ENCODE data around the gene PPM1B. TPM values are rescaled to one million over a fixed set of nuclear protein-coding genes. Genes with fewer than 3 reads are reported as not detected.

Gene PPM1B
- total and polyA plus RNA-seq, 9 of the 15 experiments (the other 6 are each of a cell fraction or from before 2014, with no cell fraction given) = 8.9 to 44.0 (median 28.6) TPM

- TF ChIP-seq, protein P1, sequence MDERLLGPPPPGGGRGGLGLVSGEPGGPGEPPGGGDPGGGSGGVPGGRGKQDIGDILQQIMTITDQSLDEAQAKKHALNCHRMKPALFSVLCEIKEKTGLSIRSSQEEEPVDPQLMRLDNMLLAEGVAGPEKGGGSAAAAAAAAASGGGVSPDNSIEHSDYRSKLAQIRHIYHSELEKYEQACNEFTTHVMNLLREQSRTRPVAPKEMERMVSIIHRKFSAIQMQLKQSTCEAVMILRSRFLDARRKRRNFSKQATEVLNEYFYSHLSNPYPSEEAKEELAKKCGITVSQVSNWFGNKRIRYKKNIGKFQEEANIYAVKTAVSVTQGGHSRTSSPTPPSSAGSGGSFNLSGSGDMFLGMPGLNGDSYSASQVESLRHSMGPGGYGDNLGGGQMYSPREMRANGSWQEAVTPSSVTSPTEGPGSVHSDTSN (CRISPR knock-in tag; IDR thresholded peaks at IDR 0.05; ENCODE audit: low read depth) = no peak
- TF ChIP-seq, protein P1 (tag; conservative IDR thresholded peaks at IDR 0.05; ENCODE audit: low read depth) = no peak
- no peak for TF ChIP-seq PCBP1 (IDR thresholded peaks at IDR 0.05; ENCODE audit: low read depth, low read length, poor library complexity, severe bottlenecking)
- no peak for TF ChIP-seq BCOR (IDR thresholded peaks at IDR 0.05)
- no peak for TF ChIP-seq COPS2 (conservative IDR thresholded peaks at IDR 0.05)
- TF ChIP-seq, protein P2, sequence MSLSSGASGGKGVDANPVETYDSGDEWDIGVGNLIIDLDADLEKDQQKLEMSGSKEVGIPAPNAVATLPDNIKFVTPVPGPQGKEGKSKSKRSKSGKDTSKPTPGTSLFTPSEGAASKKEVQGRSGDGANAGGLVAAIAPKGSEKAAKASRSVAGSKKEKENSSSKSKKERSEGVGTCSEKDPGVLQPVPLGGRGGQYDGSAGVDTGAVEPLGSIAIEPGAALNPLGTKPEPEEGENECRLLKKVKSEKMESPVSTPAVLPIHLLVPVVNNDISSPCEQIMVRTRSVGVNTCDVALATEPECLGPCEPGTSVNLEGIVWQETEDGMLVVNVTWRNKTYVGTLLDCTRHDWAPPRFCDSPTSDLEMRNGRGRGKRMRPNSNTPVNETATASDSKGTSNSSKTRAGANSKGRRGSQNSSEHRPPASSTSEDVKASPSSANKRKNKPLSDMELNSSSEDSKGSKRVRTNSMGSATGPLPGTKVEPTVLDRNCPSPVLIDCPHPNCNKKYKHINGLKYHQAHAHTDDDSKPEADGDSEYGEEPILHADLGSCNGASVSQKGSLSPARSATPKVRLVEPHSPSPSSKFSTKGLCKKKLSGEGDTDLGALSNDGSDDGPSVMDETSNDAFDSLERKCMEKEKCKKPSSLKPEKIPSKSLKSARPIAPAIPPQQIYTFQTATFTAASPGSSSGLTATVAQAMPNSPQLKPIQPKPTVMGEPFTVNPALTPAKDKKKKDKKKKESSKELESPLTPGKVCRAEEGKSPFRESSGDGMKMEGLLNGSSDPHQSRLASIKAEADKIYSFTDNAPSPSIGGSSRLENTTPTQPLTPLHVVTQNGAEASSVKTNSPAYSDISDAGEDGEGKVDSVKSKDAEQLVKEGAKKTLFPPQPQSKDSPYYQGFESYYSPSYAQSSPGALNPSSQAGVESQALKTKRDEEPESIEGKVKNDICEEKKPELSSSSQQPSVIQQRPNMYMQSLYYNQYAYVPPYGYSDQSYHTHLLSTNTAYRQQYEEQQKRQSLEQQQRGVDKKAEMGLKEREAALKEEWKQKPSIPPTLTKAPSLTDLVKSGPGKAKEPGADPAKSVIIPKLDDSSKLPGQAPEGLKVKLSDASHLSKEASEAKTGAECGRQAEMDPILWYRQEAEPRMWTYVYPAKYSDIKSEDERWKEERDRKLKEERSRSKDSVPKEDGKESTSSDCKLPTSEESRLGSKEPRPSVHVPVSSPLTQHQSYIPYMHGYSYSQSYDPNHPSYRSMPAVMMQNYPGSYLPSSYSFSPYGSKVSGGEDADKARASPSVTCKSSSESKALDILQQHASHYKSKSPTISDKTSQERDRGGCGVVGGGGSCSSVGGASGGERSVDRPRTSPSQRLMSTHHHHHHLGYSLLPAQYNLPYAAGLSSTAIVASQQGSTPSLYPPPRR (CRISPR knock-in tag; IDR thresholded peaks at IDR 0.05; ENCODE audit: borderline replicate concordance) = no peak
- peak; percentile 47 for TF ChIP-seq MAFG (tag; conservative IDR thresholded peaks at IDR 0.05)
These were observed 43.6 kb downstream of the PPM1B start (continued) for GRCh38 chr2:44212302-44212701.

All from K562 (cell line).